Measurements from ENCODE around the gene MYO3B. TPM values are rescaled to one million over a fixed set of nuclear protein-coding genes. Genes with fewer than 3 reads are reported as not detected.

The MYO3B gene
- total RNA-seq = under 0.01 TPM in 1 of 2 replicates, not detected in the other

DNA sequence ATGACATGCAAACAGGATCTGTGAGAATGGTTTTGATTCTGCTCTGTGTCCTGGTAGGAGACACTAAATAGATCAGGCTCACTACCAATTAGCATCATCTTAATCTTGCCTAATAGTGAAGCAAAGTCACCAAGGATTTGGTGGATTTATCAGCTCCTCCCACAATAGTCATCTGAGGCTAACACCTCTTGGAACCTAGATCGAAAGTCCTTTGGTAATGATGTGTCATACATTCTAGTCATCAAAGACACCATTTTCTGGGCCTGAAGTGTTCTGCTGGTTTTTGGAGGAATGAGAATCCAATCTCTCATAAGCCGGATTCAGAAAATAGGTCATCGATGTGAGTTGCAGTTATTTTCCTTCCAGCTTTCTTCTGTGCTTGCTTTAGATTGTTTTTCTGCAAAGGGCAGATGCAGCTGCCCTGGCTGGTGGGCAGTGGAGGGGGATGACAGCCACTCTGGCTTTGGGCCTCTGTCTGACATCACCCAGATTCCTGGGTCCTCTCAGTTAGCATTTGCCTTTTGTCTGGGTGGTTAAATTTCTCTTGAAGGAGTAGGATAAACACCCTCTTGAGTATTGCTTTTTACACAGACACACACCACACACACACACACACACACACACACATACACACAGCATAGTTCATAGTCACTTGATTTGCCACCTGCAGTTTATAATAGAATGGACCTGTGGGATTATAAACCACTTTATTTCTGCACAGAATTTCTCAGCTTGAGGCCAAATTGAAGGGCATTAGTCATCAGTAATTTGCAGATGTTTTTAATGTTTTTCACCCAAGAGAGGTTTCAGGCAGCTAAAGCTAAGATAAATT is at the start of gene MYO3B:
MYO3B (plus strand) TSS at position 198 of the 832 bp plus-strand sequence; CDS start at position 339, 141 bp downstream.
- DNase-seq (ENCODE audit: low read depth, low spot score) = no peak

DNA sequence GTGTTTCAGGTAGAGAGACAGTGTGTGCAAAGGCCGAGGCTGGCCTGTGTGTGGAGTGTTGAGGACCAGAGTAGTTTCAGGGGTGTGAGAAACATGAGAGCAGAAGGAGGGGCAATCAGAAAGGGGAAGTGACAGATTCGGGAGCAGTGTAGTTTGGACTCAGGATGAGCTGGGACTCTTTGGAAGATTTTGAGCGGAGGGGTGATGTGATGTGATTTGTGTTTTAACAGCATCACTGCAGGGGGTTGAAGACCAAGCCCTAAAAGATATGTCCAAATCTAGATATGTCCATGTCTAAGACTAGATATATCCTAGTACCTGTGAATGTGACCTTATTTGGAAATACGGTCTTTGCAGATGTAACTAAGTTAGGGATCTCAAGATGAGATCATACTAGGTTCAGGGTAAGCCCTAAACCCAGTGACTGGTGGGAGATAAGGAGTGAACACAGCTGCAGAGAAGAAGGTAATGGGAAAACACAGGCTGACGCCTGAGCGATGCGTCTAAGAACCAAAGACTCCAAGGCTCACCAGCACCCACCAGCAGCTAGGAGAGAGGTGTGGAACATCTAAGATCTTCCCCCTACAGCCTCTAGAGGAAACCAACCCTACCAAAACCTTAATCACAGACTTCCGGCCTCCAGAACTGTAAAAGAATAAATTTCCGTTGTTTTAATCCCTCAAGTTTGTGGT is 38.5 kb upstream of the MYO3B start:
- DNase-seq (ENCODE audit: low read depth, low spot score) = no peak

DNA sequence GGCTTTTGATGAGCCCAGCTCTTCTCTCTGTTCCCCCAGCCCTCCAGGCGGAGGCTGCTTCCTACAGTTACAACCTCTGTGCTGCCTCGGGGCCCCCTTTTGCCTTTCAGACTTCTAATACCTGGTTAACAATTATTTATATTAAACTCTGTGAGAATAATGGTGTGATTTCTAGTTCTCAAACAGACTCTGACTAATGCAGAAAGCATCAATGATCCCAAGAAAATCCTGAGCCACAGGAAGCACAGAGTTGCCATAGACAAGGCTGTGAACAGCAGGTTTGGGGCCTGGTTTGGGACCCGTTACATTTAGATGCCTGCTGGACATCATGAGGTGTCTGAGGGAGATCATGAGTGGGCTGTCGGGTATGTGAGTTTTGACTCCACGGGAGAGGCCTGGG is 37.4 kb upstream of the MYO3B start:
- no peak for DNase-seq (ENCODE audit: low read depth, low spot score)

- DNase-seq (ENCODE audit: low read depth, low spot score) = no peak
Measured at GRCh38 chr2:170141865-170142264, 36.1 kb upstream of the MYO3B start.

GRCh38 chr2:170142502-170142901 is 35.4 kb upstream of the MYO3B start:
- DNase-seq (ENCODE audit: low read depth, low spot score) = no peak

DNA sequence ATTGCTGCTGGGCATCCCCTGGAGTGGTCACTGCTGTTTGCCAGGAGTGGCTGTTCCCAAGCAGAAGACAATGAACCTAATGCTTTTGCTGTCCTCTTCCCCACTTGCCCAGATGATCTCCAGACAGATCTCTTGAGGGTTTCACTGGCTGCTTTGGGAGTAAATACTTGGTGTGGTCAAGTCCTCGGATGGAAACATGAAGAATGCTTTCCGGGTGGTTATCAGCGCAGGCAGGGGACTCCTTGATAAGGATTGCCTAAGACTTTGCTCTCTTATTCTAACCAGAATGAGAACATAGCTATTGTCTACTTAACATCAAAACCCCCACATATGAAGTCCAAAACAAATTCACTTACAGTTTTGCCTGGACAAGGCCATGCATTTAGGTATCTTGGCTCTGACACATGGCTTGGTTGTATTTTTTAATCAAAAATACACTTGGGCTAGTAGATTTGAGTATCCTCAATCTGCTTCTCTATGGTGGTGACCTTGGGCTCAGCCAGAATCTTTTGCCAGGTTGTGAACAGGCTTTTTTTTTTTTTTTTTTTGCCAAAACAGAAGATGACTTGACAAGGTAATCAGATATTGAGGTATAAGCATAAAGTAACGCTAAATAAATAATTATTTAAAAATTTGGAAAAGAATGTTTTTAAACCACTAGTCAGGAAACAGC is 34.8 kb upstream of the MYO3B start:
- no peak for DNase-seq (ENCODE audit: low read depth, low spot score)

DNA sequence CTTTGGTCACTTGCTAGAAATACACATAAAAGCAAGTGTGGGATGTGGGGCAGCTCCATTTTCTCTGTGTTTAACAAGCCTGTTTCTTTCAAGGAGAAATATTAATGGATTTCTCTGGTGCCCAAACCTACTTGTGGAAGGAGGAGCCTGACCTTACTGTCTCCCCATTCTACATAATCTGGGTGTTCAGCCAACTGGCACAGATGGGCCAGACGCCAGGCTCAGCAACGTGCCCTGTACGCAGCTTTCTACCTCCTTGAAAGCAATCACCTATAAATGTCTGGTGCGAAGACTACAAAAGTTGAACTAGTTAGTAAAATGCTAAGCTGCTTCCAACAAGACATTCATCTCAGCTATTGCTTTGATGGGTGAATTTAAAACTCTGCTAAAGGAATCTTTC is 33.2 kb upstream of the MYO3B start:
- no peak for DNase-seq (ENCODE audit: low read depth, low spot score)

DNA sequence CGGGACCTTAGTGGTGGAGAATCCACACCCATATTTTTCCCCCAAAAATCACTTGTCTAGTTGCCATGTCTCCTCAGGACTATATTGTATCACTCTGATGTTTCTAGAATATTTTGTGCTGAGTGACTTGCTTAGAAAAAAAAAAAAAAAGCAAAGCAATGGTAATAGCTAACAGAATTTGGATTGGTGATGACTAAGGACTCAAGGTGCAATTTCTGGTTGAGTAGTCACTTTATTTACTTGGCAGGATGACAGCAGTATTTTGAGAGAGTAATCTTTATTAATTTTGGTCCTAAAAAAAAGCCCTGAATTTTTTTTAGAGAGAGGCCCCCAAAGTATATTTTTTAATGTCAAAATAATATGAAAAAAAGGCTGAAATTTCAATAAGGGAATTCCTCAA is 32.8 kb upstream of the MYO3B start:
- DNase-seq (ENCODE audit: low read depth, low spot score) = no peak

- DNase-seq (ENCODE audit: low read depth, low spot score) = no peak
Measured at GRCh38 chr2:170145675-170146432, 32.1 kb upstream of the MYO3B start.

- DNase-seq (ENCODE audit: low read depth, low spot score) = no peak
Measured at GRCh38 chr2:170146784-170147183, 31.2 kb upstream of the MYO3B start.

- DNase-seq (ENCODE audit: low read depth, low spot score) = no peak
Measured at GRCh38 chr2:170147576-170147975, 30.4 kb upstream of the MYO3B start.

DNA sequence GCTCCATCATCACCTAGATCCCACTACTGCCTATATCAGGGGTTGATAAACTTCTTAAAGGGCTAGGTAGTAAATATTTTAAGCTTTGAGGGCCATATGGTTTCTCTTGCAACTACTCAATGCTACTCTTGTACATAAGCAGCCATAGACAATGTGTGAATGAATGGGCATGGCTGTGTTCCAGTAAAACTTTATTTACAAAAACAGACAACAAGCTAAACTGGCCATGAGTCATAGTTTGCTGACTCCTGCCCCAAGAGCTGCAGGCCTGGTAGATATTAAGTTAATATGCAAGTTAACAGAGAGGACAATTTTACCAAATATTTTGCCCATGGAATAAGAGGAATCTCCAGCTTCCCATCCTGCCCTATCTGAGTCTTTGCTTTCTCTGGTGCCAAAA is 29.8 kb upstream of the MYO3B start:
- DNase-seq (ENCODE audit: low read depth, low spot score) = no peak

GRCh38 chr2:170152421-170152820 is 25.5 kb upstream of the MYO3B start:
- no peak for DNase-seq (ENCODE audit: low read depth, low spot score)

GRCh38 chr2:170155022-170155722 is 22.8 kb upstream of the MYO3B start:
- DNase-seq (ENCODE audit: low read depth, low spot score) = peak; percentile 72

GRCh38 chr2:170155723-170156253 is 22.2 kb upstream of the MYO3B start:
- DNase-seq (ENCODE audit: low read depth, low spot score) = no peak

DNA sequence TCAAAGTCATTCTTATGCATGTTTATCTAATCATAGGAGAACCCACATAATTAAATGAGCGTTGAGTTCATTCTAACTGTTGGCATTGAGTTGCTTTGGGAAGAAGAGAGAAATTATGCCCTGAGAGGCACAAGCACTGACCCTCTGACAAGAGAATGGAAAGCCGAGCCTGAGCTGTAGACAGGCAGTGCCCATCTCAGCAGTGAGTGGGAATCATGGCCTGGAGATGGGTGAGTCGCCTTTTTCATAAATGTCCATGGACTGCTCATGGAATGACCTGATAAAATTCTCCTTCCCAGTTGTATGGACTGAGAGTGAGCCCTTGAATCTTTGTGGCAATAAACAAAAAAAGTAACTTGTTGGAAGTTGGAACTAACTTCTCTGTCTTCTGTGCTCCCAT is 21.4 kb upstream of the MYO3B start:
- DNase-seq (ENCODE audit: low read depth, low spot score) = no peak

- no peak for DNase-seq (ENCODE audit: low read depth, low spot score)
Measured at GRCh38 chr2:170157025-170157684, 20.8 kb upstream of the MYO3B start.

- DNase-seq (ENCODE audit: low read depth, low spot score) = no peak
Measured at GRCh38 chr2:170159060-170159459, 18.9 kb upstream of the MYO3B start.

- DNase-seq (ENCODE audit: low read depth, low spot score) = no peak
Measured at GRCh38 chr2:170161516-170162270, 16.3 kb upstream of the MYO3B start.

Data from pulmonary artery endothelial cell (primary cell).